H9 (cell line): ENCODE measurements around the gene STARD10. TPM values are rescaled to one million over a fixed set of nuclear protein-coding genes. Genes with fewer than 3 reads are reported as not detected.

Source experiments
- DNase-seq: peaks from one replicate; pipeline ENCODE4 v3.0.0-alpha.2; 2017
- H2AFZ ChIP-seq: one replicate; pipeline ENCODE4 v1.6.1; 2013; ENCODE audit warnings: mild to moderate bottlenecking, low read length, control low read depth, moderate library complexity
- H2AK5ac ChIP-seq: 2 replicates; pipeline ENCODE4 v1.6.1; 2013; ENCODE audit warnings: low read length, control low read depth, mixed read lengths; ENCODE audit not compliant: insufficient read length
- H2BK120ac ChIP-seq: one replicate; pipeline ENCODE4 v1.6.1; 2013; ENCODE audit warnings: low read depth, mild to moderate bottlenecking, low read length, control low read depth, inconsistent platforms; ENCODE audit not compliant: poor library complexity, severe bottlenecking
- H2BK12ac ChIP-seq: 2 replicates; pipeline ENCODE4 v1.6.1; 2013; ENCODE audit warnings: low read length, control low read depth, mixed read lengths, low read depth; ENCODE audit not compliant: insufficient read length
- H2BK15ac ChIP-seq: 2 replicates; pipeline ENCODE4 v1.6.1; 2013; ENCODE audit warnings: low read depth, low read length, control low read depth
- H2BK20ac ChIP-seq: one replicate; pipeline ENCODE4 v1.6.1; 2013; ENCODE audit warnings: low read depth, mild to moderate bottlenecking, low read length, control low read depth, inconsistent platforms; ENCODE audit not compliant: poor library complexity, severe bottlenecking
- H2BK5ac ChIP-seq: 2 replicates; pipeline ENCODE4 v1.6.1; 2013; ENCODE audit warnings: low read length, control low read depth, mixed read lengths; ENCODE audit not compliant: insufficient read length
- H3K14ac ChIP-seq: 2 replicates; pipeline ENCODE4 v1.6.1; 2013; ENCODE audit warnings: low read length, control low read depth; ENCODE audit not compliant: insufficient read depth
- H3K18ac ChIP-seq: 2 replicates; pipeline ENCODE4 v1.6.1; 2013; ENCODE audit warnings: low read depth, mild to moderate bottlenecking, mixed read lengths, low read length, control low read depth; ENCODE audit not compliant: insufficient read length
- H3K23ac ChIP-seq: 2 replicates; pipeline ENCODE4 v1.6.1; 2013; ENCODE audit warnings: low read length, control low read depth, mixed read lengths, low read depth; ENCODE audit not compliant: insufficient read length
- H3K23me2 ChIP-seq: 2 replicates; pipeline ENCODE4 v1.6.1; 2013; ENCODE audit warnings: low read depth, mild to moderate bottlenecking, mixed read lengths, low read length, control low read depth; ENCODE audit not compliant: insufficient read length, poor library complexity, severe bottlenecking
- H3K27ac ChIP-seq: 2 replicates; pipeline ENCODE4 v1.5.1; 2013; ENCODE audit warnings: low read length, control low read depth, mixed read lengths, low read depth; ENCODE audit not compliant: insufficient read length
- H3K27me3 ChIP-seq: 2 replicates; pipeline ENCODE4 v1.6.1; 2013; ENCODE audit warnings: low read length, control low read depth, inconsistent platforms; ENCODE audit not compliant: insufficient read depth
- H3K4ac ChIP-seq: 2 replicates; pipeline ENCODE4 v1.6.1; 2013; ENCODE audit warnings: low read depth, mild to moderate bottlenecking, control low read depth, inconsistent platforms, low read length, moderate library complexity
- H3K4me1 ChIP-seq: 2 replicates; pipeline ENCODE4 v1.6.1; 2013; ENCODE audit warnings: low read length, control low read depth, inconsistent platforms; ENCODE audit not compliant: insufficient read depth
- H3K4me2 ChIP-seq: 2 replicates; pipeline ENCODE4 v1.6.1; 2013; ENCODE audit warnings: low read length, control low read depth, mixed read lengths; ENCODE audit not compliant: insufficient read length, insufficient read depth
- H3K56ac ChIP-seq: 2 replicates; pipeline ENCODE4 v1.6.1; 2013; ENCODE audit warnings: low read depth, mild to moderate bottlenecking, mixed read lengths, low read length, control low read depth; ENCODE audit not compliant: insufficient read length
- H3K79me1 ChIP-seq: 2 replicates; pipeline ENCODE4 v1.6.1; 2013; ENCODE audit warnings: low read depth, mild to moderate bottlenecking, moderate library complexity, low read length, control low read depth, inconsistent platforms; ENCODE audit not compliant: insufficient read depth, poor library complexity, severe bottlenecking
- H3K79me2 ChIP-seq: 2 replicates; pipeline ENCODE4 v1.6.1; 2013; ENCODE audit warnings: low read length, control low read depth, inconsistent platforms; ENCODE audit not compliant: insufficient read depth
- H3K9ac ChIP-seq: 2 replicates; pipeline ENCODE4 v1.6.1; 2013; ENCODE audit warnings: low read length, control low read depth, mixed read lengths; ENCODE audit not compliant: insufficient read length; ENCODE audit errors: extremely low read depth
- H3K9me3 ChIP-seq: one replicate; pipeline ENCODE4 v1.6.1; 2013; ENCODE audit warnings: low read depth, low read length, inconsistent platforms; ENCODE audit not compliant: control insufficient read depth
- H3T11ph ChIP-seq: one replicate; pipeline ENCODE4 v1.6.1; 2013; ENCODE audit warnings: mild to moderate bottlenecking, low read length, control low read depth, inconsistent platforms
- H4K20me1 ChIP-seq: one replicate; pipeline ENCODE4 v1.6.1; 2013; ENCODE audit not compliant: control insufficient read depth, insufficient read length, insufficient read depth
- H4K5ac ChIP-seq: 2 replicates; pipeline ENCODE4 v1.6.1; 2013; ENCODE audit warnings: low read depth, mild to moderate bottlenecking, mixed read lengths, low read length, control low read depth; ENCODE audit not compliant: insufficient read length
- H4K8ac ChIP-seq: replicated peaks from 2 replicates; pipeline ENCODE4 v1.6.1; 2013; ENCODE audit warnings: low read length, control low read depth, mixed read lengths, low read depth; ENCODE audit not compliant: insufficient read length
- H4K91ac ChIP-seq: 2 replicates; pipeline ENCODE4 v1.6.1; 2013; ENCODE audit warnings: low read depth, mild to moderate bottlenecking, moderate library complexity, mixed read lengths, low read length, control low read depth; ENCODE audit not compliant: insufficient read length
- H3K27ac Mint-ChIP-seq, 3 experiments: 2 replicates in 2 of 3; 3 replicates in 1 of 3; pipeline ENCODE4 v1.8.0; 2020 to 2021; ENCODE audit warnings: mixed read lengths in 3 of 3, mild to moderate bottlenecking in 1 of 3, moderate library complexity in 1 of 3
- H3K27me3 Mint-ChIP-seq: 2 replicates; pipeline ENCODE4 v1.8.0; 2021; ENCODE audit warnings: low read depth, mild to moderate bottlenecking, moderate library complexity, mixed read lengths
- H3K36me3 Mint-ChIP-seq, 3 experiments: 2 replicates in 2 of 3; 3 replicates in 1 of 3; pipeline ENCODE4 v1.8.0; 2020 to 2021; ENCODE audit warnings: low read depth in 3 of 3, mixed read lengths in 3 of 3; ENCODE audit not compliant: insufficient read depth in 1 of 3
- H3K4me1 Mint-ChIP-seq, 2 experiments: 2 replicates each; pipeline ENCODE4 v1.8.0; 2020; ENCODE audit warnings: mixed read lengths in 2 of 2
- H3K4me3 Mint-ChIP-seq, 2 experiments: 2 replicates in 1 of 2; 3 replicates in 1 of 2; pipeline ENCODE4 v1.8.0; 2020 to 2021; ENCODE audit warnings: mild to moderate bottlenecking in 2 of 2, mixed read lengths in 2 of 2, moderate library complexity in 1 of 2
- H3K9me3 Mint-ChIP-seq, 2 experiments: 2 replicates in 1 of 2; 3 replicates in 1 of 2; pipeline ENCODE4 v1.8.0; 2020; ENCODE audit warnings: mild to moderate bottlenecking in 2 of 2, mixed read lengths in 2 of 2, moderate library complexity in 1 of 2
- whole genome bisulfite sequencing: extraction: QIAGEN DNeasy Blood & Tissue Kit; methylation state at CpG from one replicate; pipeline ENCODE4 v1.1.7; 2013; ENCODE audit warnings: missing lambda C conversion rate, low lambda C conversion rate, mixed read lengths; ENCODE audit not compliant: insufficient read length; ENCODE audit errors: extremely low coverage; 5-methylcytosine and 5-hydroxymethylcytosine counted together
- total RNA-seq: library from RNA; stranded (reverse); gene quantifications from 2 replicates; pipeline ENCODE4 v1.2.1, GENCODE V29; 2021
- TF ChIP-seq, protein P1 (sequence below): fragments of 200-600 bp; sonication (generic); conservative IDR thresholded peaks from 3 replicates; pipeline ENCODE4 v1.8.0; 2021; ENCODE audit warnings: antibody characterized with exemption, mild to moderate bottlenecking

STARD10 gene
- total RNA-seq, 1 experiment from 2014 or later, result 24.4 TPM

DNA sequence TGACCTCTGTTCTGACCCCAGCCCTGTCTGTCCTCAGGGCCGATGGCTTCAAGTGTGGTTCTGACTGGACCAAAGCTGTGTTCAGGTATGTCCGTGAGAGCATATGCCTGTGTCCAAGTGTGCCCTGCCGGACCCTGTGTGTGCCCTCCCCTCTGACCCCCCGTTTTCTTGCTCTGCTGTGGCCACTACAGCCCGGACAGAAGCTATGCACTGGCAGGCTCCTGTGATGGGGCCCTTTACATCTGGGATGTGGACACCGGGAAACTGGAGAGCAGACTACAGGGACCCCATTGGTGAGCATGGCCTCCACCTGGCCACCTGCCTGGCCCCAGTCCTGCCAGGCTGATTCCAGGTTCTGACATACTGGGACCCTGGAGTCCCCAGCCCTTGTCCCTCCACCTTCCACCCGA lies 34.9 kb upstream of the STARD10 start:
- Histone ChIP-seq H3K27ac (no peak overlapping the region), H3K23me2 (peaks cover 3% of the 10 kb centered on the region), H3K79me1 (no peaks in the 10 kb centered on the region), H3K9ac (no peak overlapping the region), H4K8ac (no peak overlapping the region), H3K9me3 (no peaks in the 10 kb centered on the region), H3K18ac (no peak overlapping the region), H2BK5ac (no peak overlapping the region), H3K23ac (no peak overlapping the region), H2BK15ac (no peak overlapping the region), H2BK120ac (no peak overlapping the region), H2AK5ac (no peak overlapping the region), H3K79me2 (no peaks in the 10 kb centered on the region), H4K5ac (no peak overlapping the region), H4K20me1 (no peaks in the 10 kb centered on the region), H3K4me2 (no peak overlapping the region), H3K4me1 (no peaks in the 10 kb centered on the region), H3T11ph (no peak overlapping the region), H3K14ac (no peak overlapping the region; the same call in 1 of the 2 replicates), H2AFZ (no peak overlapping the region), H4K91ac (no peak overlapping the region), H2BK12ac (no peak overlapping the region), H3K27me3 (no peaks in the 10 kb centered on the region), H2BK20ac (no peak overlapping the region), H3K4ac (no peak overlapping the region), H3K56ac (no peak overlapping the region)
- no CpG with 5 or more reads among the region's 7 CpGs for WGBS
- DNase-seq, result no peak
- H3K4me1 Mint-ChIP-seq, result peaks cover 9 to 12% of the 10 kb centered on the region in 2 experiments
- H3K36me3 Mint-ChIP-seq, result peaks cover 0 to 2% (median 0%) of the 10 kb centered on the region in 3 experiments; a peak in 2 of 7 replicates
- H3K4me3 Mint-ChIP-seq, result no peak overlapping the region
- peaks cover 11% of the 10 kb centered on the region for H3K27me3 Mint-ChIP-seq
- TF ChIP-seq, protein P1, sequence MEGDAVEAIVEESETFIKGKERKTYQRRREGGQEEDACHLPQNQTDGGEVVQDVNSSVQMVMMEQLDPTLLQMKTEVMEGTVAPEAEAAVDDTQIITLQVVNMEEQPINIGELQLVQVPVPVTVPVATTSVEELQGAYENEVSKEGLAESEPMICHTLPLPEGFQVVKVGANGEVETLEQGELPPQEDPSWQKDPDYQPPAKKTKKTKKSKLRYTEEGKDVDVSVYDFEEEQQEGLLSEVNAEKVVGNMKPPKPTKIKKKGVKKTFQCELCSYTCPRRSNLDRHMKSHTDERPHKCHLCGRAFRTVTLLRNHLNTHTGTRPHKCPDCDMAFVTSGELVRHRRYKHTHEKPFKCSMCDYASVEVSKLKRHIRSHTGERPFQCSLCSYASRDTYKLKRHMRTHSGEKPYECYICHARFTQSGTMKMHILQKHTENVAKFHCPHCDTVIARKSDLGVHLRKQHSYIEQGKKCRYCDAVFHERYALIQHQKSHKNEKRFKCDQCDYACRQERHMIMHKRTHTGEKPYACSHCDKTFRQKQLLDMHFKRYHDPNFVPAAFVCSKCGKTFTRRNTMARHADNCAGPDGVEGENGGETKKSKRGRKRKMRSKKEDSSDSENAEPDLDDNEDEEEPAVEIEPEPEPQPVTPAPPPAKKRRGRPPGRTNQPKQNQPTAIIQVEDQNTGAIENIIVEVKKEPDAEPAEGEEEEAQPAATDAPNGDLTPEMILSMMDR, result no peak
- H3K27ac Mint-ChIP-seq, result no peak overlapping the region
- H3K9me3 Mint-ChIP-seq, result no peaks in the 10 kb centered on the region
